Rectal smooth muscle tissue (tissue), 1 donor: ENCODE data around the gene SNX4.
"Not testable (repeated sequence)": the region's sequence is repeated elsewhere in the genome, so short reads cannot be mapped to it uniquely, and the experiment has no call there.

Experiments
- H3K27ac ChIP-seq: one replicate; pipeline ENCODE4 v1.7.0; 2013; ENCODE audit warnings: low read depth, low read length, inconsistent platforms
- H3K27me3 ChIP-seq: one replicate; pipeline ENCODE4 v1.7.0; 2013; ENCODE audit warnings: low read length; ENCODE audit not compliant: control insufficient read depth, insufficient read depth
- H3K36me3 ChIP-seq: one replicate; pipeline ENCODE4 v1.7.0; 2013; ENCODE audit warnings: low read length; ENCODE audit not compliant: control insufficient read depth, insufficient read depth
- H3K4me1 ChIP-seq: one replicate; pipeline ENCODE4 v1.7.0; 2013; ENCODE audit warnings: low read length; ENCODE audit not compliant: control insufficient read depth, insufficient read depth
- H3K4me3 ChIP-seq: one replicate; pipeline ENCODE4 v1.7.0; 2013; ENCODE audit warnings: low read length
- H3K9ac ChIP-seq: one replicate; pipeline ENCODE4 v1.7.0; 2013; ENCODE audit warnings: low read length

The SNX4 gene

GRCh38 chr3:125418306-125418705 is 101.7 kb downstream of the SNX4 start:
- Histone ChIP-seq H3K36me3 (no peaks in the 10 kb centered on the region), H3K9ac (no peak overlapping the region), H3K27ac (no peak overlapping the region), H3K4me1 (no peaks in the 10 kb centered on the region), H3K4me3 (no peak overlapping the region), H3K27me3 (no peaks in the 10 kb centered on the region)

GRCh38 chr3:125416235-125416634 is 103.8 kb downstream of the SNX4 start:
- H3K9ac ChIP-seq, result no peak overlapping the region
- H3K27ac ChIP-seq, result no peak overlapping the region
- H3K4me3 ChIP-seq, result no peak overlapping the region
- H3K4me1 ChIP-seq, result no peaks in the 10 kb centered on the region
- no peaks in the 10 kb centered on the region for H3K27me3 ChIP-seq
- no peaks in the 10 kb centered on the region for H3K36me3 ChIP-seq

- no peaks in the 10 kb centered on the region for H3K36me3 ChIP-seq
- H3K9ac ChIP-seq, result no peak overlapping the region
- no peak overlapping the region for H3K27ac ChIP-seq
- no peak overlapping the region for H3K4me3 ChIP-seq
- H3K4me1 ChIP-seq, result no peaks in the 10 kb centered on the region
- no peaks in the 10 kb centered on the region for H3K27me3 ChIP-seq
Observed at GRCh38 chr3:125414669-125415068, 105.3 kb downstream of the SNX4 start.

GRCh38 chr3:125410922-125411321 is 109.1 kb downstream of the SNX4 start:
- no peaks in the 10 kb centered on the region for H3K36me3 ChIP-seq
- no peaks in the 10 kb centered on the region for H3K4me1 ChIP-seq
- H3K9ac ChIP-seq, result no peak overlapping the region
- H3K27ac ChIP-seq, result no peak overlapping the region
- no peaks in the 10 kb centered on the region for H3K27me3 ChIP-seq
- no peak overlapping the region for H3K4me3 ChIP-seq

GRCh38 chr3:125406070-125406469 is 113.9 kb downstream of the SNX4 start:
- Histone ChIP-seq H3K27ac (no peak overlapping the region), H3K36me3 (no peaks in the 10 kb centered on the region), H3K27me3 (no peaks in the 10 kb centered on the region), H3K4me1 (no peaks in the 10 kb centered on the region), H3K9ac (no peak overlapping the region), H3K4me3 (no peak overlapping the region)

GRCh38 chr3:125405515-125405914 is 114.5 kb downstream of the SNX4 start:
- not testable (repeated sequence) for H3K36me3 ChIP-seq, H3K4me3 ChIP-seq, H3K9ac ChIP-seq, H3K27me3 ChIP-seq, H3K4me1 ChIP-seq, H3K27ac ChIP-seq

- Histone ChIP-seq H3K36me3 (no peaks in the 10 kb centered on the region), H3K4me3 (no peak overlapping the region), H3K27me3 (no peaks in the 10 kb centered on the region), H3K27ac (no peak overlapping the region), H3K9ac (no peak overlapping the region), H3K4me1 (no peaks in the 10 kb centered on the region)
Observed at GRCh38 chr3:125403789-125404188, 116.2 kb downstream of the SNX4 start.

- H3K36me3 ChIP-seq, result no peaks in the 10 kb centered on the region
- no peak overlapping the region for H3K9ac ChIP-seq
- H3K27me3 ChIP-seq, result no peaks in the 10 kb centered on the region
- no peaks in the 10 kb centered on the region for H3K4me1 ChIP-seq
- H3K27ac ChIP-seq, result no peak overlapping the region
- H3K4me3 ChIP-seq, result no peak overlapping the region
Observed at GRCh38 chr3:125402639-125403038, 117.4 kb downstream of the SNX4 start.

GRCh38 chr3:125401402-125401801 is 118.6 kb downstream of the SNX4 start:
- Histone ChIP-seq H3K4me1 (no peaks in the 10 kb centered on the region), H3K27ac (no peak overlapping the region), H3K9ac (no peak overlapping the region), H3K27me3 (no peaks in the 10 kb centered on the region), H3K4me3 (no peak overlapping the region), H3K36me3 (no peaks in the 10 kb centered on the region)

- H3K27ac ChIP-seq, result no peak overlapping the region
- no peak overlapping the region for H3K9ac ChIP-seq
- no peaks in the 10 kb centered on the region for H3K27me3 ChIP-seq
- H3K4me3 ChIP-seq, result no peak overlapping the region
- no peaks in the 10 kb centered on the region for H3K36me3 ChIP-seq
- H3K4me1 ChIP-seq, result no peaks in the 10 kb centered on the region
Observed at GRCh38 chr3:125398952-125399351, 121.0 kb downstream of the SNX4 start.
